H1 (cell line): Measurements from ENCODE around the gene HELT. TPM values are rescaled to one million over a fixed set of nuclear protein-coding genes. Genes with fewer than 3 reads are reported as not detected.

Experiments
- CTCF ChIA-PET: fragments of 300-600 bp; sonication (Branson Sonifier 250); formaldehyde crosslinking; loops from one replicate; lab custom pipeline; 2021; ENCODE audit not compliant: partially characterized antibody; lab: Charles Lee
- POLR2A ChIA-PET: fragments of 300-600 bp; sonication (Branson Sonifier 250); formaldehyde crosslinking; loops from one replicate; lab custom pipeline; 2021; ENCODE audit warnings: inconsistent platforms; ENCODE audit not compliant: partially characterized antibody; lab: Charles Lee
- DNase-seq, 2 experiments: peaks; one replicate each; pipeline versions ENCODE4 v3.0.0 to v3.0.0-alpha.2; 2010 to 2022; ENCODE audit warnings: low spot score in 2 of 2, low read depth in 1 of 2, mixed read lengths in 1 of 2
- FAIRE-seq: peaks from 2 replicates; lab custom pipeline; 2011; peaks lifted over from hg19 to GRCh38; lab: Jason Lieb, UNC
- H2AFZ ChIP-seq: 2 replicates; pipeline ENCODE4 v1.8.1; 2012; ENCODE audit warnings: low read length, inconsistent platforms
- H2AK5ac ChIP-seq: 2 replicates; pipeline ENCODE4 v1.6.1; 2013; ENCODE audit warnings: low read depth, low read length
- H2BK120ac ChIP-seq: replicated peaks from 2 replicates; pipeline ENCODE3; 2013; ENCODE audit warnings: low read depth, low read length, inconsistent platforms
- H2BK12ac ChIP-seq: 2 replicates; pipeline ENCODE4 v1.6.1; 2013; ENCODE audit warnings: low read depth, low read length
- H2BK15ac ChIP-seq: 2 replicates; pipeline ENCODE4 v1.6.1; 2013; ENCODE audit warnings: low read length
- H2BK20ac ChIP-seq: 2 replicates; pipeline ENCODE4 v1.6.1; 2013; ENCODE audit warnings: low read length
- H2BK5ac ChIP-seq: 2 replicates; pipeline ENCODE4 v1.6.1; 2013; ENCODE audit warnings: low read depth, low read length
- H3K14ac ChIP-seq: 2 replicates; pipeline ENCODE4 v1.6.1; 2013; ENCODE audit warnings: inconsistent platforms; ENCODE audit not compliant: insufficient read length
- H3K18ac ChIP-seq: 2 replicates; pipeline ENCODE4 v1.6.1; 2013; ENCODE audit warnings: low read length; ENCODE audit errors: extremely low read depth
- H3K23ac ChIP-seq: 2 replicates; pipeline ENCODE4 v1.6.1; 2013; ENCODE audit warnings: inconsistent platforms; ENCODE audit not compliant: insufficient read length
- H3K23me2 ChIP-seq: 2 replicates; pipeline ENCODE4 v1.6.1; 2013; ENCODE audit warnings: low read depth, low read length
- H3K27ac ChIP-seq: 2 replicates; pipeline ENCODE4 v1.6.1; 2011; ENCODE audit warnings: low read depth, low read length, inconsistent platforms
- H3K27me3 ChIP-seq, 4 experiments: replicated peaks in 1 of 4; 1 replicate in 1 of 4; 2 replicates in 3 of 4; pipeline versions ENCODE4 v1.6.1 to v1.8.1; 2011 to 2013; ENCODE audit warnings: low read length in 3 of 4, mild to moderate bottlenecking in 3 of 4, inconsistent platforms in 2 of 4, mixed read lengths in 2 of 4, moderate library complexity in 1 of 4; ENCODE audit not compliant: control insufficient read depth in 3 of 4, insufficient read depth in 3 of 4; ENCODE audit errors: extremely low read depth in 1 of 4
- H3K36me3 ChIP-seq, 4 experiments: 2 replicates each; pipeline versions ENCODE4 v1.6.1 to v1.8.1; 2011 to 2013; ENCODE audit warnings: mild to moderate bottlenecking in 4 of 4, low read length in 3 of 4, moderate library complexity in 2 of 4, control low read depth in 1 of 4, inconsistent platforms in 1 of 4; ENCODE audit not compliant: insufficient read depth in 4 of 4, control insufficient read depth in 2 of 4
- H3K4ac ChIP-seq: replicated peaks from 2 replicates; pipeline ENCODE3; 2013; ENCODE audit warnings: low read length, low read depth, mixed read lengths, inconsistent platforms; ENCODE audit not compliant: insufficient read length
- H3K4me1 ChIP-seq, 4 experiments: replicated peaks in 1 of 4; 1 replicate in 1 of 4; 2 replicates in 3 of 4; pipeline versions ENCODE4 v1.6.1 to v1.8.1; 2011 to 2013; ENCODE audit warnings: low read length in 3 of 4, inconsistent platforms in 2 of 4, mixed read lengths in 1 of 4; ENCODE audit not compliant: insufficient read depth in 4 of 4, control insufficient read depth in 3 of 4
- H3K4me2 ChIP-seq, 2 experiments: 2 replicates each; pipeline versions ENCODE4 v1.6.1 to v1.8.1; 2011 to 2013; ENCODE audit warnings: low read depth in 2 of 2, low read length in 2 of 2, control low read depth in 1 of 2, inconsistent platforms in 1 of 2, mild to moderate bottlenecking in 1 of 2; ENCODE audit not compliant: insufficient read depth in 1 of 2
- H3K4me3 ChIP-seq, 4 experiments: fragments of 200-600, 300-600 bp in 1 of 4; sonication (generic), shearing (Covaris generic), sonication (Bioruptor Twin) in 1 of 4; 2 replicates each; pipeline versions ENCODE4 v1.5.1 to v1.8.1; 2011 to 2016; ENCODE audit warnings: low read length in 4 of 4, low read depth in 3 of 4, control low read depth in 2 of 4, inconsistent platforms in 2 of 4, mild to moderate bottlenecking in 2 of 4, mixed read lengths in 1 of 4, moderate library complexity in 1 of 4; ENCODE audit not compliant: insufficient read depth in 2 of 4; ENCODE audit errors: extremely low read depth in 1 of 4
- H3K56ac ChIP-seq: replicated peaks from 2 replicates; pipeline ENCODE3; 2013; ENCODE audit warnings: low read depth, mild to moderate bottlenecking, mixed read lengths, low read length, inconsistent platforms; ENCODE audit not compliant: insufficient read length
- H3K79me1 ChIP-seq: 2 replicates; pipeline ENCODE4 v1.6.1; 2013; ENCODE audit warnings: low read depth, low read length, control low read depth
- H3K79me2 ChIP-seq, 2 experiments: 2 replicates each; pipeline versions ENCODE4 v1.6.1 to v1.8.1; 2012 to 2013; ENCODE audit warnings: low read length in 2 of 2, mild to moderate bottlenecking in 2 of 2, inconsistent platforms in 1 of 2; ENCODE audit not compliant: insufficient read depth in 2 of 2, control insufficient read depth in 1 of 2
- H3K9ac ChIP-seq, 4 experiments: replicated peaks in 1 of 4; 1 replicate in 1 of 4; 2 replicates in 3 of 4; pipeline versions ENCODE4 v1.6.1 to v1.8.1; 2011 to 2013; ENCODE audit warnings: low read depth in 3 of 4, low read length in 3 of 4, control low read depth in 2 of 4, mild to moderate bottlenecking in 2 of 4, moderate library complexity in 2 of 4, inconsistent platforms in 1 of 4; ENCODE audit errors: extremely low read depth in 1 of 4
- H3K9me3 ChIP-seq, 2 experiments: 2 replicates each; pipeline versions ENCODE4 v1.6.1 to v1.8.1; 2012 to 2013; ENCODE audit warnings: mild to moderate bottlenecking in 2 of 2, moderate library complexity in 2 of 2, control low read depth in 1 of 2, inconsistent platforms in 1 of 2, low read depth in 1 of 2, low read length in 1 of 2, mixed read lengths in 1 of 2; ENCODE audit not compliant: insufficient read depth in 2 of 2
- H4K20me1 ChIP-seq, 2 experiments: replicated peaks in 1 of 2; 2 replicates each; pipeline versions ENCODE3 to v1.8.1; 2011 to 2013; ENCODE audit warnings: inconsistent platforms in 2 of 2, low read length in 2 of 2, mild to moderate bottlenecking in 1 of 2; ENCODE audit not compliant: insufficient read depth in 2 of 2, control insufficient read depth in 1 of 2
- H4K5ac ChIP-seq: 2 replicates; pipeline ENCODE4 v1.6.1; 2013; ENCODE audit warnings: low read length, low read depth, mixed read lengths, inconsistent platforms; ENCODE audit not compliant: insufficient read length
- H4K8ac ChIP-seq: 2 replicates; pipeline ENCODE4 v1.8.0; 2013; ENCODE audit warnings: mild to moderate bottlenecking, moderate library complexity, low read length, inconsistent platforms; ENCODE audit not compliant: insufficient read depth; ENCODE audit errors: extremely low read depth
- H4K91ac ChIP-seq: replicated peaks from 2 replicates; pipeline ENCODE3; 2013; ENCODE audit warnings: low read length, mixed read lengths, inconsistent platforms; ENCODE audit not compliant: insufficient read length
- CBX8 ChIP-seq: fragments of 300-800, 300-1000 bp; sonication (generic); IDR thresholded peaks from 2 replicates; pipeline ENCODE4 v1.7.1; 2016; ENCODE audit warnings: low read depth, low read length, borderline replicate concordance
- CTCF ChIP-seq, 3 experiments: IDR thresholded peaks; 1 replicate in 2 of 3; 2 replicates in 1 of 3; pipeline versions ENCODE4 v1.5.1 to v1.6.1; 2011; ENCODE audit warnings: low read length in 3 of 3, mild to moderate bottlenecking in 3 of 3, inconsistent platforms in 2 of 3, low read depth in 1 of 3, moderate library complexity in 1 of 3; ENCODE audit not compliant: insufficient read depth in 1 of 3; ENCODE audit errors: control extremely low read depth in 1 of 3
- FOSL1 ChIP-seq: IDR thresholded peaks from 2 replicates; pipeline ENCODE4 v1.6.1; 2011; ENCODE audit warnings: mild to moderate bottlenecking, low read depth, low read length, moderate library complexity; ENCODE audit not compliant: insufficient read depth
- GABPA ChIP-seq: IDR thresholded peaks from 2 replicates; pipeline ENCODE4 v1.6.1; 2011; ENCODE audit warnings: mild to moderate bottlenecking, low read length, moderate library complexity, borderline replicate concordance; ENCODE audit not compliant: insufficient read depth
- HDAC2 ChIP-seq, 2 experiments: fragments of 300-600 bp in 1 of 2; sonication (generic) in 1 of 2; IDR thresholded peaks; 2 replicates each; pipeline ENCODE4 v1.6.1; 2011 to 2012; ENCODE audit warnings: low read depth in 2 of 2, low read length in 2 of 2, mild to moderate bottlenecking in 2 of 2, moderate library complexity in 2 of 2, borderline replicate concordance in 1 of 2, inconsistent platforms in 1 of 2
- POLR2A ChIP-seq, 2 experiments: IDR thresholded peaks; 1 replicate in 1 of 2; 2 replicates in 1 of 2; pipeline ENCODE4 v1.6.1; 2011; ENCODE audit warnings: low read depth in 2 of 2, low read length in 2 of 2, mild to moderate bottlenecking in 2 of 2; ENCODE audit errors: control extremely low read depth in 1 of 2
- RBBP5 ChIP-seq: IDR thresholded peaks from 2 replicates; pipeline ENCODE4 v1.7.1; 2012; ENCODE audit warnings: low read depth, mild to moderate bottlenecking, inconsistent platforms, low read length, moderate library complexity, borderline replicate concordance
- RFX5 ChIP-seq: IDR thresholded peaks from 2 replicates; pipeline ENCODE4 v1.6.1; 2011; ENCODE audit warnings: low read depth, low read length, improper control_type of control experiment, borderline replicate concordance
- WGBS, 2 experiments: shearing (Covaris generic) in 1 of 2; methylation state at CpG; one replicate each; pipeline versions ENCODE4 v1.1.6 to v1.1.7; 2013 to 2015; ENCODE audit warnings: low lambda C conversion rate in 2 of 2, mixed read lengths in 2 of 2, inconsistent platforms in 1 of 2, low coverage in 1 of 2, missing lambda C conversion rate in 1 of 2; ENCODE audit not compliant: insufficient replicate concordance in 2 of 2, insufficient coverage in 1 of 2, insufficient read length in 1 of 2; ENCODE audit errors: extremely low coverage in 1 of 2, missing lambda C conversion rate in 1 of 2; 5-methylcytosine and 5-hydroxymethylcytosine counted together
- polyA plus RNA-seq, 7 experiments: library from polyadenylated mRNA; depleted of rRNA in 3 of 7; stranded (reverse) in 5 of 7; unstranded in 2 of 7; fragments of >200 nt in 5 of 7; fragments of 200-250 nt in 2 of 7; gene quantifications; 1 replicate in 5 of 7; 2 replicates in 1 of 7; 4 replicates in 1 of 7; pipeline versions ENCODE4 v1.2.1 to v1.2.3, GENCODE V29; 2011 to 2013; ENCODE audit warnings: missing spikeins in 2 of 7, mixed read lengths in 2 of 7
- total RNA-seq: library from RNA; stranded (reverse); fragmentation: NEBNext Ultra II Directional; extraction: Animal tissue kit (Norgen Biotek cat#: 25700); gene quantifications from 2 replicates; pipeline ENCODE4 v1.2.1, GENCODE V29; 2021

The HELT gene
- total and polyA plus RNA-seq, 2 of the 8 experiments (the other 6 are each of a cell fraction or from before 2014, with no cell fraction given): 0.32 to 0.35 TPM

DNA sequence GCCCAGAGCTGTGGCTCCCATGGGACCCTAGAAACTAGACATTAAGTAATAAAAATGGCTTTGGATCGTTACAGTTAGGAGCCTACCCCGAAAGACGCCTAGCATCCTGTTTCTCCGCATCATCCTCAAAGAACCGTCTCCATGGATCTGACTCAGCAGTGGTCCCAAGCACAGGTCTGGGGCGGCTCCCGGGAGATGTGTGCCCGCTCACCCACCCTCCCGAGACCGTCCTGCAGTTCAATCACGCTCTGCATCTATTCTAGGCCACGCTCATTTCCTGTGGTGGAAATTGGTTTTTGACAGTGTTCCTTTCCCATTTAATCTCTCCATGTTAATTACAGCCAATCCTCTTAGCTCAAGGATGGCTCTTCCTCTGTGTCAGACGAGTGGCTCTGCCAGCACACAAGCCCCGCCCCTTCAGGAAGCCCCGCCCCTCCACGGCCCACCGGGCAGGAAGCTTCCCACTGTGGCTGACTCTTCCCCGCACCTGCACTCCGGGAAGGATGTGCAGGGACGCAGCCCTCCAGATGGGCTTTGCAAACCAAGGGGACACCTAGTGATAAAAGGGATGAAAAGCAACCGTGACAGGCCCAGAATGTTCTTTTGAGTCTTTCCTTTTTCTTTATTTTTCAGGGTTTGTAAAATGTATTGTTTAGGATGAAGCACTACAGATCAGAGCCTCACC, 34.5 kb upstream of the HELT start:
- H3K4ac ChIP-seq: no peak overlapping the region
- peaks cover 0 to 3% (median 0%) of the 10 kb centered on the region in 4 experiments; a peak in 1 of 7 replicates for H3K4me1 ChIP-seq
- H3K79me2 ChIP-seq: no peaks in the 10 kb centered on the region
- peak overlapping the region; percentile 15 for H3K18ac ChIP-seq
- H3K9me3 ChIP-seq: 0 out of 4 replicates have a peak, but pooled peaks cover 0 to 4% of the 10 kb centered on the region in 2 experiments
- POLR2A ChIA-PET: interaction anchor here (0.6 to 1.1 kb wide), 2 partner anchors 250 to 632 kb away, joined by 3 to 4 read pairs; partner anchors contain the start of gene CENPU
- H3K9ac ChIP-seq: no peak overlapping the region
- H2AK5ac ChIP-seq: no peak overlapping the region
- WGBS, 2 experiments: 56% methylated on average over 21 of the region's 21 CpGs; no CpG with 5 or more reads in 1 of the 2 experiments
- CTCF ChIA-PET: interaction anchor here (0.5 to 3.3 kb wide), 24 partner anchors 9 to 497 kb away, joined by 3 to 12 read pairs (median 4); no protein-coding TSS in a partner anchor
- H3K23me2 ChIP-seq: peaks cover 4% of the 10 kb centered on the region; the same call in 1 of the 2 replicates
- DNase-seq (peak in 1 of 2 experiments; percentile 91), FAIRE-seq (peak; percentile 77)
- no peak overlapping the region for H3K23ac ChIP-seq
- H3K27ac ChIP-seq: no peak overlapping the region
- H3K27me3 ChIP-seq: peaks cover 0 to 3% (median 0%) of the 10 kb centered on the region in 4 experiments; a peak in 2 of 7 replicates
- no peak overlapping the region; the same call in 1 of the 2 replicates for H2BK15ac ChIP-seq
- no peaks in the 10 kb centered on the region for H3K79me1 ChIP-seq
- H3K4me3 ChIP-seq: no peak overlapping the region
- no peak overlapping the region for H3K14ac ChIP-seq
- no peak overlapping the region for H2BK5ac ChIP-seq
- H2BK20ac ChIP-seq: no peak overlapping the region
- no peak overlapping the region for H3K56ac ChIP-seq
- H2BK120ac ChIP-seq: no peak overlapping the region
- H4K20me1 ChIP-seq: peaks cover 0 to 3% of the 10 kb centered on the region in 2 experiments
- no peak overlapping the region for H4K5ac ChIP-seq
- peak overlapping the region in 1 of 2 experiments; percentile 25; a peak in 1 of 4 replicates for H3K4me2 ChIP-seq
- no peak overlapping the region for H2BK12ac ChIP-seq
- no peak overlapping the region for H4K8ac ChIP-seq
- no peaks in the 10 kb centered on the region for H3K36me3 ChIP-seq
- peak overlapping the region; percentile 25; the same call in 1 of the 2 replicates for H2AFZ ChIP-seq
- H4K91ac ChIP-seq: no peak overlapping the region
- TF ChIP-seq POLR2A (IDR thresholded peaks at IDR 0.05; ENCODE audit: control extremely low read depth in 1 of 2, low read depth in 2 of 2, low read length in 2 of 2): no peak
- TF ChIP-seq CBX8: no peak
- no peak for TF ChIP-seq FOSL1
- TF ChIP-seq HDAC2 (IDR thresholded peaks at IDR 0.05; ENCODE audit: borderline replicate concordance in 1 of 2, low read depth in 2 of 2, low read length in 2 of 2): peak; percentile 55 to 82; a peak in 1 of 4 replicates
- no peak for TF ChIP-seq RBBP5
- peak; percentile 31 to 51 (median 47) for TF ChIP-seq CTCF (IDR thresholded peaks at IDR 0.05; ENCODE audit: control extremely low read depth in 1 of 3, insufficient read depth in 1 of 3, low read depth in 1 of 3, low read length in 3 of 3)
- TF ChIP-seq GABPA: no peak
- no peak for TF ChIP-seq RFX5
